Prostate gland (tissue), 2 donors: ENCODE measurements around the gene SCGB2B2.

Experiments used
- POLR2A ChIP-seq: fragments of 450-650 bp; IDR thresholded peaks from one replicate; pipeline ENCODE4 v1.6.1; 2016; ENCODE audit warnings: antibody characterized with exemption, mild to moderate bottlenecking
- POLR2AphosphoS5 ChIP-seq: sonication (generic); formaldehyde crosslinking; IDR thresholded peaks from one replicate; pipeline ENCODE4 v1.6.1; 2017; ENCODE audit warnings: antibody characterized with exemption
- TF ChIP-seq, protein P1 (sequence below), 4 experiments: fragments of 200-600 bp in 2 of 4; fragments of 450-650 bp in 2 of 4; sonication (generic) in 2 of 4; IDR thresholded peaks; 1 replicate in 3 of 4; 2 replicates in 1 of 4; pipeline ENCODE4 v1.5.1; 2016 to 2019; ENCODE audit warnings: antibody characterized with exemption in 4 of 4, mild to moderate bottlenecking in 2 of 4, moderate library complexity in 2 of 4

DNA sequence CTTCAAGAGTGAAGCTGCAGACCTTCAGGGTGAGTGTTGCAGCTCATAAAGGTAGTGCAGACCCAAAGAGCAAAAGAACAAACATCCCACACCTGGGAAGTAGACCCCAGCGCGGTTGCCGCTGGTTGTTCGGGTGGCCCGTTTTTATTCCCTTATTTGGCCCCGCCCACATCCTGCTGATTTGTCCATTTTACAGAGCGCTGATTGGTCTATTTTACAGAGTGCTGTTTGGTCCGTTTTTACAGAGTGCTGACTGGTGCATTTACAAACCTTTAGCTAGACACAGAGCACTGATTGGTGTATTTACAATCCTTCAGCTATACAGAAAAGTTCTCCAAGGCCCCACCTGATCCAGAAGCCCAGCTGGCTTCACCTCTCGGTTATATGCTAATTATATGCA lies 1.0 kb downstream of the SCGB2B2 start:
- TF ChIP-seq, protein P1, sequence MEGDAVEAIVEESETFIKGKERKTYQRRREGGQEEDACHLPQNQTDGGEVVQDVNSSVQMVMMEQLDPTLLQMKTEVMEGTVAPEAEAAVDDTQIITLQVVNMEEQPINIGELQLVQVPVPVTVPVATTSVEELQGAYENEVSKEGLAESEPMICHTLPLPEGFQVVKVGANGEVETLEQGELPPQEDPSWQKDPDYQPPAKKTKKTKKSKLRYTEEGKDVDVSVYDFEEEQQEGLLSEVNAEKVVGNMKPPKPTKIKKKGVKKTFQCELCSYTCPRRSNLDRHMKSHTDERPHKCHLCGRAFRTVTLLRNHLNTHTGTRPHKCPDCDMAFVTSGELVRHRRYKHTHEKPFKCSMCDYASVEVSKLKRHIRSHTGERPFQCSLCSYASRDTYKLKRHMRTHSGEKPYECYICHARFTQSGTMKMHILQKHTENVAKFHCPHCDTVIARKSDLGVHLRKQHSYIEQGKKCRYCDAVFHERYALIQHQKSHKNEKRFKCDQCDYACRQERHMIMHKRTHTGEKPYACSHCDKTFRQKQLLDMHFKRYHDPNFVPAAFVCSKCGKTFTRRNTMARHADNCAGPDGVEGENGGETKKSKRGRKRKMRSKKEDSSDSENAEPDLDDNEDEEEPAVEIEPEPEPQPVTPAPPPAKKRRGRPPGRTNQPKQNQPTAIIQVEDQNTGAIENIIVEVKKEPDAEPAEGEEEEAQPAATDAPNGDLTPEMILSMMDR (IDR thresholded peaks at IDR 0.05), result no peak
- TF ChIP-seq POLR2A, result no peak
- no peak for TF ChIP-seq POLR2AphosphoS5
